ENCODE measurements around the gene SOX3.

GRCh38 chrX:140524556-140524955, 19.7 kb upstream of the SOX3 start:
- TF ChIP-seq POLR2AphosphoS5 (IDR thresholded peaks at IDR 0.05; ENCODE audit: control insufficient read depth, insufficient read depth, low read depth, low read length) (no peak), SP2 (IDR thresholded peaks at IDR 0.05; ENCODE audit: extremely low read depth, low read depth, low read length, poor library complexity, severe bottlenecking) (no peak), HOMEZ (CRISPR knock-in tag; IDR thresholded peaks at IDR 0.05) (no peak), ZBTB8A (IDR thresholded peaks at IDR 0.05; ENCODE audit: partially characterized antibody) (no peak), RBM15 (IDR thresholded peaks at IDR 0.05; ENCODE audit: insufficient read depth, low read length) (no peak), ZNF280B (CRISPR knock-in tag; IDR thresholded peaks at IDR 0.05) (no peak), BACH1 (tag; IDR thresholded peaks at IDR 0.05) (no peak), ZNF143 (CRISPR knock-in tag; IDR thresholded peaks at IDR 0.05) (no peak), CBX3 (IDR thresholded peaks at IDR 0.05; ENCODE audit: borderline replicate concordance in 1 of 2, low read length in 2 of 2) (no peak), CREBBP (IDR thresholded peaks at IDR 0.05; ENCODE audit: low read depth, low read length) (no peak), FOSL1 (tag; conservative IDR thresholded peaks at IDR 0.05) (no peak), CEBPB (tag; IDR thresholded peaks at IDR 0.05) (no peak)
- TF ChIP-seq, protein P1, sequence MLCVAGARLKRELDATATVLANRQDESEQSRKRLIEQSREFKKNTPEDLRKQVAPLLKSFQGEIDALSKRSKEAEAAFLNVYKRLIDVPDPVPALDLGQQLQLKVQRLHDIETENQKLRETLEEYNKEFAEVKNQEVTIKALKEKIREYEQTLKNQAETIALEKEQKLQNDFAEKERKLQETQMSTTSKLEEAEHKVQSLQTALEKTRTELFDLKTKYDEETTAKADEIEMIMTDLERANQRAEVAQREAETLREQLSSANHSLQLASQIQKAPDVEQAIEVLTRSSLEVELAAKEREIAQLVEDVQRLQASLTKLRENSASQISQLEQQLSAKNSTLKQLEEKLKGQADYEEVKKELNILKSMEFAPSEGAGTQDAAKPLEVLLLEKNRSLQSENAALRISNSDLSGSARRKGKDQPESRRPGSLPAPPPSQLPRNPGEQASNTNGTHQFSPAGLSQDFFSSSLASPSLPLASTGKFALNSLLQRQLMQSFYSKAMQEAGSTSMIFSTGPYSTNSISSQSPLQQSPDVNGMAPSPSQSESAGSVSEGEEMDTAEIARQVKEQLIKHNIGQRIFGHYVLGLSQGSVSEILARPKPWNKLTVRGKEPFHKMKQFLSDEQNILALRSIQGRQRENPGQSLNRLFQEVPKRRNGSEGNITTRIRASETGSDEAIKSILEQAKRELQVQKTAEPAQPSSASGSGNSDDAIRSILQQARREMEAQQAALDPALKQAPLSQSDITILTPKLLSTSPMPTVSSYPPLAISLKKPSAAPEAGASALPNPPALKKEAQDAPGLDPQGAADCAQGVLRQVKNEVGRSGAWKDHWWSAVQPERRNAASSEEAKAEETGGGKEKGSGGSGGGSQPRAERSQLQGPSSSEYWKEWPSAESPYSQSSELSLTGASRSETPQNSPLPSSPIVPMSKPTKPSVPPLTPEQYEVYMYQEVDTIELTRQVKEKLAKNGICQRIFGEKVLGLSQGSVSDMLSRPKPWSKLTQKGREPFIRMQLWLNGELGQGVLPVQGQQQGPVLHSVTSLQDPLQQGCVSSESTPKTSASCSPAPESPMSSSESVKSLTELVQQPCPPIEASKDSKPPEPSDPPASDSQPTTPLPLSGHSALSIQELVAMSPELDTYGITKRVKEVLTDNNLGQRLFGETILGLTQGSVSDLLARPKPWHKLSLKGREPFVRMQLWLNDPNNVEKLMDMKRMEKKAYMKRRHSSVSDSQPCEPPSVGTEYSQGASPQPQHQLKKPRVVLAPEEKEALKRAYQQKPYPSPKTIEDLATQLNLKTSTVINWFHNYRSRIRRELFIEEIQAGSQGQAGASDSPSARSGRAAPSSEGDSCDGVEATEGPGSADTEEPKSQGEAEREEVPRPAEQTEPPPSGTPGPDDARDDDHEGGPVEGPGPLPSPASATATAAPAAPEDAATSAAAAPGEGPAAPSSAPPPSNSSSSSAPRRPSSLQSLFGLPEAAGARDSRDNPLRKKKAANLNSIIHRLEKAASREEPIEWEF (CRISPR knock-in tag; IDR thresholded peaks at IDR 0.05) = no peak
